SK-N-SH treated with all-trans-retinoic acid at 6 μM for 48 hours (cell line): ENCODE data around the gene MOV10L1.

Experiments used
- ATAC-seq: fragments of 200-7000 bp; cut with Tn5 transposase; 3 replicates; pipeline ENCODE4 v1.9.1; 2020; ENCODE audit warnings: mild to moderate bottlenecking, moderate library complexity
- ARNTL ChIP-seq: fragments of 450-650 bp; formaldehyde crosslinking; IDR thresholded peaks from 2 replicates; pipeline ENCODE4 v1.5.0; 2020; ENCODE audit warnings: low read depth, mild to moderate bottlenecking, moderate library complexity, borderline replicate concordance
- BACH2 ChIP-seq: fragments of 250-450 bp; sonication (Bioruptor Pico); IDR thresholded peaks from 2 replicates; pipeline ENCODE4 v1.9.0; 2021; ENCODE audit warnings: mild to moderate bottlenecking, borderline replicate concordance
- CREB5 ChIP-seq: fragments of 250-450 bp; sonication (Bioruptor Pico); IDR thresholded peaks from 2 replicates; pipeline ENCODE4 v1.5.1; 2020; ENCODE audit warnings: low read depth, mild to moderate bottlenecking, moderate library complexity
- CSDC2 ChIP-seq: fragments of 250-450 bp; sonication (Bioruptor Pico); IDR thresholded peaks from 2 replicates; pipeline ENCODE4 v1.5.0; 2020; ENCODE audit warnings: mild to moderate bottlenecking, moderate library complexity
- ESRRG ChIP-seq: fragments of 250-450 bp; sonication (Bioruptor Pico); IDR thresholded peaks from 2 replicates; pipeline ENCODE4 v1.6.1; 2021; ENCODE audit warnings: mild to moderate bottlenecking
- GLIS3 ChIP-seq: fragments of 250-450 bp; sonication (Bioruptor Pico); IDR thresholded peaks from 2 replicates; pipeline ENCODE4 v1.5.0; 2020; ENCODE audit warnings: mild to moderate bottlenecking, moderate library complexity
- ISL1 ChIP-seq: fragments of 250-450 bp; sonication (Bioruptor Pico); IDR thresholded peaks from 2 replicates; pipeline ENCODE4 v2.1.2; 2022; ENCODE audit warnings: mild to moderate bottlenecking, moderate library complexity
- OSR1 ChIP-seq: fragments of 250-450 bp; sonication (Bioruptor Pico); IDR thresholded peaks from 2 replicates; pipeline ENCODE4 v1.8.0; 2022; ENCODE audit warnings: moderate library complexity, mild to moderate bottlenecking, inconsistent platforms
- PATZ1 ChIP-seq: fragments of 250-450 bp; sonication (Bioruptor Pico); IDR thresholded peaks from 2 replicates; pipeline ENCODE4 v1.8.0; 2020; ENCODE audit warnings: mild to moderate bottlenecking, moderate library complexity, borderline replicate concordance
- POU6F1 ChIP-seq: fragments of 250-450 bp; sonication (Bioruptor Pico); IDR thresholded peaks from 2 replicates; pipeline ENCODE4 v1.8.0; 2021; ENCODE audit warnings: low read depth, mild to moderate bottlenecking, moderate library complexity, borderline replicate concordance
- PPARA ChIP-seq: fragments of 250-450 bp; sonication (Bioruptor Pico); IDR thresholded peaks from 2 replicates; pipeline ENCODE4 v1.5.0; 2020; ENCODE audit warnings: mild to moderate bottlenecking, borderline replicate concordance
- RARB ChIP-seq: fragments of 250-450 bp; sonication (Bioruptor Pico); IDR thresholded peaks from 2 replicates; pipeline ENCODE4 v1.8.0; 2021; ENCODE audit warnings: mild to moderate bottlenecking, moderate library complexity
- SNAI2 ChIP-seq: fragments of 250-450 bp; sonication (Bioruptor Pico); IDR thresholded peaks from 2 replicates; pipeline ENCODE4 v1.5.0; 2020; ENCODE audit warnings: mild to moderate bottlenecking, moderate library complexity
- TCF4 ChIP-seq: fragments of 250-450 bp; sonication (Bioruptor Pico); IDR thresholded peaks from 2 replicates; pipeline ENCODE4 v1.8.0; 2021; ENCODE audit warnings: mild to moderate bottlenecking, moderate library complexity, borderline replicate concordance
- TOX ChIP-seq: fragments of 250-450 bp; sonication (Bioruptor Pico); IDR thresholded peaks from 2 replicates; pipeline ENCODE4 v1.8.0; 2021; ENCODE audit warnings: mild to moderate bottlenecking, moderate library complexity, borderline replicate concordance
- ZFP3 ChIP-seq: fragments of 250-450 bp; sonication (Bioruptor Pico); IDR thresholded peaks from 2 replicates; pipeline ENCODE4 v1.5.0; 2020; ENCODE audit warnings: mild to moderate bottlenecking, moderate library complexity
- ZNF565 ChIP-seq: fragments of 450-650 bp; formaldehyde crosslinking; conservative IDR thresholded peaks from 2 replicates; pipeline ENCODE4 v1.5.0; 2020; ENCODE audit warnings: low read depth, mild to moderate bottlenecking, moderate library complexity
- ZNF70 ChIP-seq: fragments of 450-650 bp; formaldehyde crosslinking; IDR thresholded peaks from 2 replicates; pipeline ENCODE4 v1.5.0; 2020; ENCODE audit warnings: mild to moderate bottlenecking, moderate library complexity
- ZNF8 ChIP-seq: fragments of 450-650 bp; formaldehyde crosslinking; IDR thresholded peaks from 2 replicates; pipeline ENCODE4 v1.5.0; 2020; ENCODE audit warnings: mild to moderate bottlenecking, moderate library complexity
- TF ChIP-seq, protein P1 (sequence below): fragments of 250-450 bp; sonication (Bioruptor Pico); IDR thresholded peaks from 2 replicates; pipeline ENCODE4 v1.5.0; 2020; ENCODE audit warnings: mild to moderate bottlenecking, moderate library complexity
- TF ChIP-seq, protein P2 (sequence below): fragments of 250-450 bp; sonication (Bioruptor Pico); IDR thresholded peaks from 2 replicates; pipeline ENCODE4 v1.5.1; 2021; ENCODE audit warnings: mild to moderate bottlenecking, moderate library complexity

MOV10L1 gene

GRCh38 chr22:50098052-50098451 lies 8.2 kb downstream of the MOV10L1 start:
- no peak for ATAC-seq
- no peak for TF ChIP-seq RARB (CRISPR knock-in tag)
- no peak for TF ChIP-seq PPARA (CRISPR knock-in tag)
- TF ChIP-seq ZFP3 (CRISPR knock-in tag), result no peak
- TF ChIP-seq ZNF8 (CRISPR knock-in tag), result no peak
- TF ChIP-seq TCF4 (CRISPR knock-in tag), result no peak
- TF ChIP-seq POU6F1 (CRISPR knock-in tag), result no peak
- TF ChIP-seq, protein P1, sequence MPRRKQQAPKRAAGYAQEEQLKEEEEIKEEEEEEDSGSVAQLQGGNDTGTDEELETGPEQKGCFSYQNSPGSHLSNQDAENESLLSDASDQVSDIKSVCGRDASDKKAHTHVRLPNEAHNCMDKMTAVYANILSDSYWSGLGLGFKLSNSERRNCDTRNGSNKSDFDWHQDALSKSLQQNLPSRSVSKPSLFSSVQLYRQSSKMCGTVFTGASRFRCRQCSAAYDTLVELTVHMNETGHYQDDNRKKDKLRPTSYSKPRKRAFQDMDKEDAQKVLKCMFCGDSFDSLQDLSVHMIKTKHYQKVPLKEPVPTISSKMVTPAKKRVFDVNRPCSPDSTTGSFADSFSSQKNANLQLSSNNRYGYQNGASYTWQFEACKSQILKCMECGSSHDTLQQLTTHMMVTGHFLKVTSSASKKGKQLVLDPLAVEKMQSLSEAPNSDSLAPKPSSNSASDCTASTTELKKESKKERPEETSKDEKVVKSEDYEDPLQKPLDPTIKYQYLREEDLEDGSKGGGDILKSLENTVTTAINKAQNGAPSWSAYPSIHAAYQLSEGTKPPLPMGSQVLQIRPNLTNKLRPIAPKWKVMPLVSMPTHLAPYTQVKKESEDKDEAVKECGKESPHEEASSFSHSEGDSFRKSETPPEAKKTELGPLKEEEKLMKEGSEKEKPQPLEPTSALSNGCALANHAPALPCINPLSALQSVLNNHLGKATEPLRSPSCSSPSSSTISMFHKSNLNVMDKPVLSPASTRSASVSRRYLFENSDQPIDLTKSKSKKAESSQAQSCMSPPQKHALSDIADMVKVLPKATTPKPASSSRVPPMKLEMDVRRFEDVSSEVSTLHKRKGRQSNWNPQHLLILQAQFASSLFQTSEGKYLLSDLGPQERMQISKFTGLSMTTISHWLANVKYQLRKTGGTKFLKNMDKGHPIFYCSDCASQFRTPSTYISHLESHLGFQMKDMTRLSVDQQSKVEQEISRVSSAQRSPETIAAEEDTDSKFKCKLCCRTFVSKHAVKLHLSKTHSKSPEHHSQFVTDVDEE (CRISPR knock-in tag), result no peak
- TF ChIP-seq ESRRG (CRISPR knock-in tag), result no peak
- no peak for TF ChIP-seq ZNF70 (CRISPR knock-in tag)
- TF ChIP-seq TOX (CRISPR knock-in tag), result no peak
- no peak for TF ChIP-seq CSDC2
- TF ChIP-seq CREB5 (CRISPR knock-in tag), result no peak
- TF ChIP-seq ISL1 (CRISPR knock-in tag), result no peak
- TF ChIP-seq BACH2 (CRISPR knock-in tag), result no peak
- no peak for TF ChIP-seq OSR1
- no peak for TF ChIP-seq ZNF565 (CRISPR knock-in tag)

GRCh38 chr22:50101870-50102565 lies 12.2 kb downstream of the MOV10L1 start:
- no peak for ATAC-seq
- TF ChIP-seq POU6F1 (CRISPR knock-in tag), result no peak
- no peak for TF ChIP-seq ZNF70 (CRISPR knock-in tag)
- no peak for TF ChIP-seq BACH2 (CRISPR knock-in tag)
- no peak for TF ChIP-seq SNAI2 (CRISPR knock-in tag)
- no peak for TF ChIP-seq RARB (CRISPR knock-in tag)
- no peak for TF ChIP-seq PATZ1 (CRISPR knock-in tag)
- TF ChIP-seq ZNF8 (CRISPR knock-in tag), result no peak
- no peak for TF ChIP-seq PPARA (CRISPR knock-in tag)
- TF ChIP-seq, protein P2, sequence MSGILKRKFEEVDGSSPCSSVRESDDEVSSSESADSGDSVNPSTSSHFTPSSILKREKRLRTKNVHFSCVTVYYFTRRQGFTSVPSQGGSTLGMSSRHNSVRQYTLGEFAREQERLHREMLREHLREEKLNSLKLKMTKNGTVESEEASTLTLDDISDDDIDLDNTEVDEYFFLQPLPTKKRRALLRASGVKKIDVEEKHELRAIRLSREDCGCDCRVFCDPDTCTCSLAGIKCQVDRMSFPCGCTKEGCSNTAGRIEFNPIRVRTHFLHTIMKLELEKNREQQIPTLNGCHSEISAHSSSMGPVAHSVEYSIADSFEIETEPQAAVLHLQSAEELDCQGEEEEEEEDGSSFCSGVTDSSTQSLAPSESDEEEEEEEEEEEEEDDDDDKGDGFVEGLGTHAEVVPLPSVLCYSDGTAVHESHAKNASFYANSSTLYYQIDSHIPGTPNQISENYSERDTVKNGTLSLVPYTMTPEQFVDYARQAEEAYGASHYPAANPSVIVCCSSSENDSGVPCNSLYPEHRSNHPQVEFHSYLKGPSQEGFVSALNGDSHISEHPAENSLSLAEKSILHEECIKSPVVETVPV, result no peak
- TF ChIP-seq ISL1 (CRISPR knock-in tag), result no peak
- TF ChIP-seq GLIS3 (CRISPR knock-in tag), result no peak
- TF ChIP-seq ZNF565 (CRISPR knock-in tag), result no peak
- TF ChIP-seq ZFP3 (CRISPR knock-in tag), result no peak
- TF ChIP-seq ARNTL, result no peak
- no peak for TF ChIP-seq TOX (CRISPR knock-in tag)
- no peak for TF ChIP-seq OSR1
- no peak for TF ChIP-seq CSDC2
